ENCODE data around the gene SERBP1.
"Not testable (repeated sequence)": the region's sequence is repeated elsewhere in the genome, so short reads cannot be mapped to it uniquely, and the experiment has no call there.

SERBP1 gene

GRCh38 chr1:67430358-67431155 is at the start of gene SERBP1:
SERBP1 (minus strand) TSS chr1:67430402; CDS start chr1:67430300, 102 bp downstream.
- peak; percentile 93 for DNase-seq (ENCODE audit: low read depth)

GRCh38 chr1:67479146-67479891 is 49.1 kb upstream of the SERBP1 start:
- DNase-seq (ENCODE audit: low read depth), result peak; percentile 51

- DNase-seq (ENCODE audit: low read depth), result no peak
Observed at GRCh38 chr1:67476906-67477305, 46.7 kb upstream of the SERBP1 start.

- DNase-seq (ENCODE audit: low read depth), result no peak
Observed at GRCh38 chr1:67476006-67476482, 45.8 kb upstream of the SERBP1 start.

- no peak for DNase-seq (ENCODE audit: low read depth)
Observed at GRCh38 chr1:67472056-67472455, 41.9 kb upstream of the SERBP1 start.

DNA sequence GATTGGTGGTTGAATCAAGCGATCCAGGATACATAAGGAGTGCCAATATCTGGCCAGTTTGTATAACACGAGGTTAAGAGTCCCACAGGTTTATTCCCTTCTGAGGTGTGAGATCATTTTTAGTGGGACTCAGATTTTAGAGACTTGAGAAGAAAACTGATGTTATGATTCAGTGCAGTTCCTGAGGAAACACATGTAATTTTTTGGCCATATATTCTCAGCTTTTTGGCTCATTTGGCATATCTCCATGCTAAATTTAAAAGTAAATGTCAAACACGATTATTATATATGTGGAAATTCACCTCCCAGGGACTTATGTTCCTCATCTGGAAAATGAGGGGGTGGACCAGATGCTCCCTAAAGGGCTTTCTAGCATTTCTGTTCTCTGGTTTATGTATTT is 39.2 kb upstream of the SERBP1 start:
- no peak for DNase-seq (ENCODE audit: low read depth)

DNA sequence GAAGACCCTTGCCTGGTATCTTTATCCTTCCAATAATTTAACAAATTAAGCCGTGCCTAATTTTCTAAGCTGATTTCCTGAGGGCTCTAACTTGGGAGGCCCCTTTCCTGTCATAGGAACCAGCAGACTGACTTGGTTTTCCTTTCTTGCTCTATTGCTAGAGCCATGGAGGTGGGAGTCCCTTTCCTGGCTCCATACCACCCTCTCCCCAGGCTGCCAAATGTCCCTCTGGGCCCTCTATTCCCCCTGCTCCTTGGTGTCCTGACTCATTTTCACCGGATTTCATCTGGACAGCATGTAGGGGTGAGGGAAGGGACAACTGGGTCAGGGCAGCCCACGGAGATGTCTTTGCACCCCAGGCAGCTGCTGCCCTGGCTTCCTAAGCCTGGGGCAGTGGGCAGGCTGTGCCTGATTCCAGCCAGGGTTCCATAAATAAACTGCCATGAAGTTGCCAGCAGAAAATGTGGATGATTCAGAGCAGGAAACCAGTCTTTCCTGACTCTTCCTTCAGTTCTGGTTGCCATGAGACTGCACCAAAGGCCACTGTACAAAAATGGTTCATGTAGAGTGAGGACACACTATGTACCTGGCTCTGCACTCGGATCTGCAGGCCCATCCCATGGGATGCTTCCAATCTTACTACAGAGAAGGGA is 38.0 kb upstream of the SERBP1 start:
- DNase-seq (ENCODE audit: low read depth), result no peak

GRCh38 chr1:67465375-67465774 is 35.2 kb upstream of the SERBP1 start:
- DNase-seq (ENCODE audit: low read depth), result no peak

DNA sequence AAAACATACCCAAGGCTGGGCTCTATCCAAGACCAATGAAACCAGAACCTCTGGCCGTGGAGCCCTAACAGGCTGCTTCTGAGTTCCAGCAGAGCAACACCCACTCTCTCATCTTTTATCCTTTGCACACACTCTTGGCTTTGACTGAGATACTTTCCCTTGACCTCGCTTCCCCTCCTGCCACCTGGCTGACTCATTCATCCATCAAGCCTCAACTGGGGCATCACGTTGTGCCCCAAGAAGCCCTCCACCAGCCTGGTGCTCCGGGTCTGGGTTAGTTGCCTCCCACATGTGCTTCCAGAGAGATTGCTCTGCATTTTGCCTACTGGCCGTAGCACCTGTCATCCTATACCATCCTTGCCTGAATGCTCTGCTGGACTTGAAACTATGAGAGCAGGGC is 34.5 kb upstream of the SERBP1 start:
- no peak for DNase-seq (ENCODE audit: low read depth)

GRCh38 chr1:67464058-67464457 is 33.9 kb upstream of the SERBP1 start:
- no peak for DNase-seq (ENCODE audit: low read depth)

GRCh38 chr1:67463298-67463955 is 33.2 kb upstream of the SERBP1 start:
- no peak for DNase-seq (ENCODE audit: low read depth)

GRCh38 chr1:67460676-67461500 is 30.7 kb upstream of the SERBP1 start:
- DNase-seq (ENCODE audit: low read depth), result no peak

DNA sequence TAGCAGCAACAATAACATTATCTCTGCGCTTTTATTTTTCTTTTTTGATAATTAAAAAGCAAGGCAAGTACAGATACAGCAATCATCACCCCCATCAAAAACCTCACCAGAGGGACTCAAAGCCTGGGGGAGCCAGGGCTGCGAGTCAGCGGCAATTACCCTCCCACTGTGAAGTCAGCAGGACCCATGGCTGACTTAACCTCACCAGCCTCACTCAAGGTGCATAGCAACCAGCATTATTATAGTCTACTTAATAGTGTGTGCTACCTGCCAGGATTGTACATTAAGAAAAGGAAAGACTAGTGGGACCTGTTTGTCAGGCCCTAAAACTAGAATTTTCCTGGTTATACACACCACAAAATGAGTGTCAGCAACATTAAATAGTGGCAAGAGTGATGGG is 28.9 kb upstream of the SERBP1 start:
- no peak for DNase-seq (ENCODE audit: low read depth)

DNA sequence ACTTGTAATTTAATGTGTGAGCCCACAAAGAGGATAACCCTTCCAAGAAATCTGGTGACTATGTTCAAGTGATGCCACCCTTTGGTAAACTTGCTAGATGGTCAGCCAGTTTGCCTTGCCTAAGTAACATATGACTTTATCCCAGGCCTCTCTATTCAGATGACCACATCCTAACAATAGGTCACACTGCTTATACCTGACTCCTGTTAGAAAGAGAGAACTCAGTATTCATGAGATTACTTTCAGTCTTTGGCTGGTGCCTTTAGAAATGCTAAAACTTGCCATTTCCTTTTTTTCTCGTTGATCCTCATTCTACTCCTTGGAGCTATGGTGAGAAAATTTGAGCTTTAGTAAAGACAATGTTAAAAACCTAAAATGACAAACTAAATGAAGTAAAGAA is 28.5 kb upstream of the SERBP1 start:
- no peak for DNase-seq (ENCODE audit: low read depth)

DNA sequence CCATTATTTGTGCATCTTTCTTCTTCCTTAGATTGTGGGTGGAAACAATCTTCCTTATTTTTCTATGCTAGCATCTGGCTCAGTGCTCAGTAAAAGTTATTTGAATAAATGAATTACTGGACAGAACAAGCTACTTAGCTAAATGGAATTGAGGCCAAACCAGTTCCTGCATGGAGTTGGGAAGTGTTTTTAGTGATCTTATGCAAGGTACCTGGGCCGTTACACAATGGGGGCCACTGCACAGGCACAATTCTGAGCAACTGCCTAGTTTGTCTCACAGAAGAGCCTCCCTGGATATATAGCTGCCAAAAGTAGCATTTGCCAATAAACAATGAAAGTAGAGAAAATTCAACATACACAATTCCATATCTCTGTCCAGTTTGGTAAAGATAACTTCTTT is 27.0 kb upstream of the SERBP1 start:
- no peak for DNase-seq (ENCODE audit: low read depth)

DNA sequence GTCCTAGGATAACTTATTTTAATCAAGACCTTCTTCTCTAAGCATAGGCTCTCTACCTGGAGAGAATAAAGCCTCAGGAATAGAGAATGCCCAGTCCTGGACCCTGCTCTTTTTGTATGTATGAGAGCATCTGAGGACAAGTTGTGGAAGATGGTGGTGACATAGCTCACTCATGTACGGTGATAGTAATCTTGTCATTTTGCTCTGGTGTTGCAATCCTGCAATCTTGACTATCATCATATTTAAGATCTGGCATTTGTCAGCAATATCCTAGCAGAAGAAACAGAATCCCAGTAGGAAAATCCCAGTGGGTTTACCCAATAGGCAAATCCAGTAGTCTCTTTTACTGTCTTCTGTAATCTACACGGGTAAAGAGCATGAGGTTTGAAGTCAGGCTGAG is 21.6 kb upstream of the SERBP1 start:
- peak; percentile 29 for DNase-seq (ENCODE audit: low read depth)

DNA sequence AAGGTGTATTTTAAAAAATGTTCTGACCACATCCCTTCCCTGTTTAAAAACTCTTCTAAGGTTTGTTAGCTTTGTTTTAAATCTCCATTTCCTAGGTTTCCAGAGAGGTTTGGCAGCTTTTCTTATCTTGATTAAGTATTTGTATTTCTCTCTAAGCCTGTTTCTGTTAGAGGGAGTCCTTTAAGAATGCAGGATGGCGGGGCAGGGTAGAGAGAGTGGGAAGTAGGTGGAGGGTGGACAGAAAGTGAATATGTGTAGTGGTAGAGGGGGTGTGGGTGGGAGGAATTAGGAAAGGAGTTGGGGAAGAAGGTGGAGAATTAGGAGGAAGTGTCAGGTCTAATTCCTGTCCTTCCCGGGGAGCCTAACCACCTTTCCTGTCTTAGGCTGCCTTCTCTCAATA is 21.2 kb upstream of the SERBP1 start:
- DNase-seq (ENCODE audit: low read depth), result no peak

DNA sequence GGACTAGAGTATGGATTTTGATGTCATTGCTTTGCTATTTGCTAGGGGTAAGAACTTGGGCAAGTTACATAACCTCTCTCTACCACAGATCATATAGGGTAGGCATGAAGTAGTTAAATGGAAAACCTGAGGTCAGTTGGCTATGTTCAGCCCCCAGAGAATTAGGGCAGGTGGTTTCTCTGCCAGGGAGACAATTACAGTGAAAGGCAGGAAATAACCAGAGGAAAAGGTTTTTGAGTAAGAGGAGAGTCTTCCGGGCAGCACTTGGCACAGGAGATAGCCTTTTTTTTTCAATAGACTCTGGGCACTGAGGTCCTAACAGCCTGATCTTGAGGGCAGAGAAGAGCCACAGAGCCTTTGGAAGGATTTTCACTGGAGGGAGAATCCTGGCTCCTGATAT is 16.7 kb upstream of the SERBP1 start:
- DNase-seq (ENCODE audit: low read depth), result no peak

GRCh38 chr1:67446014-67446413 is 15.8 kb upstream of the SERBP1 start:
- DNase-seq (ENCODE audit: low read depth), result not testable (repeated sequence)

DNA sequence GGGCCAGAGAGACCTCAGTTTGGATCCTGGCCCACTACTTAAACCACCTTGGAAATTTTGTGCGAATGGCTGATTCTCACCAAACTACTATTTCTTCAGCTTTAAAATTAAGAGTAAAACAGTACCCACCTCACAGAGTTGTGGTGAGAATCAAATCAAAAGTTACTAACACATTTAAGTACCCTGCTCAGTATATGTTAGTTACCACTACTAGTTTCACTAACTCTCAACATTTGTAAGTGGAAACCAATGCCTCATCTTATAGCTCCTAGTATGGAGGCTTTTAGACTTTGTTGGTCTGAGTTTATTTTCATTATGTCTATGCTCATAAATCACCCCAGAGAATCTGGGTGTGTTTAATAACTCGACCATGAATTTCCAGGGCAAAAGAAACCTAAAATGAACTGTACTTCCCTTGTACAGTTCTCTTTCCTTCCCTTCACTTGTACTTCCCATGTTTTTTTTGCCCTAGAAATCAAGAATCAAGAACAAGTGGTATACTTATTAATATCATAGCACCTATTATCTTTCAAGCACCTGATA is 11.6 kb upstream of the SERBP1 start:
- DNase-seq (ENCODE audit: low read depth), result no peak

DNA sequence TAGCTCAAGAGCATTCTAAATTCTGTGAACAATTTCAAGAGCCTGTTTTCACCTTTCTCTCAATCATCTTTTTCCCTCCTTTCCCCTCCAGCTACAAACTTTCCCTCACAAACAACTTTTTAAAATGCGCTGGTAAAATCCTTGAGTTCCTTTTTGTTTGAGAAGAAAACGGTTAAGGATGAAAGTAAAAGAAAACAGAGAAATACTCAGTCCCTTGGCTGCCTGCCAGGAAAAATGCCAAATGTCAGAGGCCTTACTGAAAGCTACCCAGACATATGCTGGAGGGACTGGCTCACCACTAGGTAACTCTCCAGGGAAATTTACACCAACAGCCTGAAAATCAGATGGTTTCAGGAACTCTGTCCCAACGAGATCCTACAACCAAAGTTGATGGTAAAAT is 11.0 kb upstream of the SERBP1 start:
- DNase-seq (ENCODE audit: low read depth), result peak; percentile 46
